Esophagus (tissue), 2 donors: ENCODE measurements around the gene CC2D2A. TPM values are rescaled to one million over a fixed set of nuclear protein-coding genes. Genes with fewer than 3 reads are reported as not detected.
"Not testable (repeated sequence)": the region's sequence is repeated elsewhere in the genome, so short reads cannot be mapped to it uniquely, and the experiment has no call there.

ENCODE experiments used
- H3K27ac ChIP-seq, 2 donors: one replicate each; pipeline ENCODE4 v1.5.1; 2013; ENCODE audit warnings: low read depth in 2 of 2, mild to moderate bottlenecking in 2 of 2, inconsistent platforms in 1 of 2, low read length in 1 of 2, moderate library complexity in 1 of 2
- H3K27me3 ChIP-seq, 2 donors: one replicate each; pipeline ENCODE4 v1.6.1; 2013; ENCODE audit warnings: low read length in 2 of 2, control low read depth in 1 of 2, mild to moderate bottlenecking in 1 of 2; ENCODE audit not compliant: insufficient read depth in 2 of 2, control insufficient read depth in 1 of 2
- H3K36me3 ChIP-seq, 2 donors: one replicate each; pipeline ENCODE4 v1.6.1; 2013; ENCODE audit warnings: low read length in 1 of 2; ENCODE audit not compliant: control insufficient read depth in 2 of 2, insufficient read depth in 2 of 2
- H3K4me1 ChIP-seq, 2 donors: one replicate each; pipeline ENCODE4 v1.6.1; 2013; ENCODE audit warnings: low read length in 1 of 2; ENCODE audit not compliant: control insufficient read depth in 2 of 2, insufficient read depth in 2 of 2
- H3K4me3 ChIP-seq, 2 donors: one replicate each; pipeline ENCODE4 v1.5.1; 2013; ENCODE audit warnings: low read length in 2 of 2, mild to moderate bottlenecking in 2 of 2, low read depth in 1 of 2, moderate library complexity in 1 of 2
- H3K9me3 ChIP-seq, 2 donors: one replicate each; pipeline ENCODE4 v1.6.1; 2013; ENCODE audit warnings: mild to moderate bottlenecking in 2 of 2, low read depth in 1 of 2, low read length in 1 of 2, moderate library complexity in 1 of 2; ENCODE audit not compliant: control insufficient read depth in 2 of 2, insufficient read depth in 1 of 2
- WGBS, 2 donors: extraction: QIAGEN DNeasy Blood & Tissue Kit; methylation state at CpG; one replicate each; pipeline ENCODE4 v1.1.7; 2013; 5-methylcytosine and 5-hydroxymethylcytosine counted together
- polyA plus RNA-seq, 2 donors: library from polyadenylated mRNA; stranded (reverse); fragments of 200-250 nt; gene quantifications; one replicate each; pipeline ENCODE4 v1.2.3, GENCODE V29; 2013
- donor health status: healthy with polysubstance abuse.
- donor health status: Bipolar disorder and iron deficiency.

CC2D2A gene
- polyA plus RNA-seq, 2 donors, result 4.0 to 4.5 TPM

- 98% methylated on average over 11 to 24 of the region's 24 CpGs for WGBS, 2 donors
- not testable (repeated sequence) for H3K4me3 ChIP-seq, H3K9me3 ChIP-seq, H3K4me1 ChIP-seq, H3K27ac ChIP-seq, H3K27me3 ChIP-seq
- H3K36me3 ChIP-seq, result peaks cover 4 to 11% of the 10 kb centered on the region in 2 donors
Observed at GRCh38 chr4:15614891-15615290, 145.2 kb downstream of the CC2D2A start.

- not testable (repeated sequence) for H3K27me3 ChIP-seq, H3K9me3 ChIP-seq, H3K27ac ChIP-seq, H3K4me3 ChIP-seq, H3K4me1 ChIP-seq
- 96 to 97% methylated on average over 5 of the region's 5 CpGs for WGBS, 2 donors
- H3K36me3 ChIP-seq, result peaks cover 6 to 11% of the 10 kb centered on the region in 2 donors
Observed at GRCh38 chr4:15617407-15617806, 147.7 kb downstream of the CC2D2A start.

- Histone ChIP-seq H3K4me3 (no peak overlapping the region), H3K27me3 (no peaks in the 10 kb centered on the region), H3K36me3 (no peaks in the 10 kb centered on the region), H3K9me3 (no peaks in the 10 kb centered on the region), H3K27ac (no peak overlapping the region), H3K4me1 (no peaks in the 10 kb centered on the region)
- WGBS, 2 donors, result 86 to 90% methylated on average over 1 of the region's 1 CpG
Observed at GRCh38 chr4:15636818-15637217, 167.1 kb downstream of the CC2D2A start.

- 92 to 95% methylated on average over 6 of the region's 6 CpGs for WGBS, 2 donors
- H3K27ac ChIP-seq, result no peak overlapping the region
- H3K27me3 ChIP-seq, result no peaks in the 10 kb centered on the region
- H3K4me1 ChIP-seq, result no peaks in the 10 kb centered on the region
- no peaks in the 10 kb centered on the region for H3K9me3 ChIP-seq
- no peaks in the 10 kb centered on the region for H3K36me3 ChIP-seq
- no peak overlapping the region for H3K4me3 ChIP-seq
Observed at GRCh38 chr4:15638418-15638817, 168.7 kb downstream of the CC2D2A start.

- Histone ChIP-seq H3K4me3 (no peak overlapping the region), H3K27me3 (no peaks in the 10 kb centered on the region), H3K36me3 (no peaks in the 10 kb centered on the region), H3K9me3 (no peaks in the 10 kb centered on the region), H3K27ac (no peak overlapping the region), H3K4me1 (no peaks in the 10 kb centered on the region)
- 51 to 69% methylated on average over 2 of the region's 2 CpGs for WGBS, 2 donors
Observed at GRCh38 chr4:15648600-15648999, 178.9 kb downstream of the CC2D2A start.

- Histone ChIP-seq H3K27ac (no peak overlapping the region), H3K4me3 (no peak overlapping the region), H3K4me1 (no peaks in the 10 kb centered on the region), H3K9me3 (no peaks in the 10 kb centered on the region), H3K36me3 (no peaks in the 10 kb centered on the region), H3K27me3 (no peaks in the 10 kb centered on the region)
- 27 to 33% methylated on average over 5 of the region's 5 CpGs for WGBS, 2 donors
Observed at GRCh38 chr4:15649914-15650545, 180.3 kb downstream of the CC2D2A start.

Other genes starting within 250 kb of the CC2D2A start
- gene C1QTNF7, start 41.8 kb upstream of the CC2D2A start, polyA plus RNA-seq, result 1 to 10 TPM in 1 of 2 donors, under 1 TPM in 1; 0.85 to 1.4 TPM
- gene FBXL5, start 185.5 kb downstream of the CC2D2A start, polyA plus RNA-seq, result 10 to 100 TPM; 37.5 to 39.9 TPM
- 10 to 100 TPM; 25.7 to 42.6 TPM for gene FAM200B, start 211.9 kb downstream of the CC2D2A start, polyA plus RNA-seq
- 1 to 10 TPM in 1 of 2 donors, under 1 TPM in 1; 0.96 to 1.5 TPM for gene BST1, start 233.2 kb downstream of the CC2D2A start, polyA plus RNA-seq